LNCAP (cell line): ENCODE results near the gene NRP2.

Experiments
- CTCF ChIP-seq: fragments of 450-650 bp; IDR thresholded peaks from 2 replicates; pipeline ENCODE4 v1.5.1; 2017; ENCODE audit warnings: mild to moderate bottlenecking

Gene NRP2

GRCh38 chr2:205684871-205685313, 2.6 kb downstream of the NRP2 start:
- no peak for TF ChIP-seq CTCF

GRCh38 chr2:205685314-205686055, 3.2 kb downstream of the NRP2 start:
- no peak for TF ChIP-seq CTCF

GRCh38 chr2:205686056-205686782, 3.9 kb downstream of the NRP2 start:
- no peak for TF ChIP-seq CTCF

GRCh38 chr2:205686783-205687640, 4.7 kb downstream of the NRP2 start:
- TF ChIP-seq CTCF = no peak

- no peak for TF ChIP-seq CTCF
Measured at GRCh38 chr2:205687641-205687956, 5.3 kb downstream of the NRP2 start.

- TF ChIP-seq CTCF = no peak
Measured at GRCh38 chr2:205688417-205689200, 6.3 kb downstream of the NRP2 start.

GRCh38 chr2:205689820-205690219, 7.5 kb downstream of the NRP2 start:
- TF ChIP-seq CTCF = no peak
